GM18870 (cell line): ENCODE data around the gene ADD2.
"Not testable (repeated sequence)": the region's sequence is repeated elsewhere in the genome, so short reads cannot be mapped to it uniquely, and the experiment has no call there.

ENCODE experiments used
- ATAC-seq: cut with Tn5 transposase; IDR thresholded peaks from one replicate; pipeline ENCODE4 v1.9.1; 2021; ENCODE audit warnings: moderate library complexity; ENCODE audit not compliant: unreplicated experiment

ADD2 gene

DNA sequence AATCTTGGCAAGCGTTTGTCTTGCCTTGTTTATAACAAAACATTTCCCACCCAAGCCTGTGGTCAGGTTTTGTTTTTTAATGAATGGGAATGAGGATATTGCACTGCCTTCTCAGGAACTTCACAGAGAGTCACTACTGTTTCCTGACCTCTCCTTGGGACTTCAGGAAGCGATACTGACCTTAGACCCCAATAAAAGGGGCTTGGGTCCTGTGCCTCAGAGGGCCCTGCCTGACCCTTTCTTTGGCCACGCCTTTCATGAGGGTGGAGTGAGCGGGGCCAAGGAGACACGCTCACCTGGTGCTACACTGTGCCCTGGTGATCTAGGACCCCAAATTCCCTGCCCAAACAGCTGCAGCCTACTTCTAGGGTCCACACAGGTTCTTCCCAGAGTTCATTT lies 121.6 kb downstream of the ADD2 start:
- no peak for ATAC-seq

DNA sequence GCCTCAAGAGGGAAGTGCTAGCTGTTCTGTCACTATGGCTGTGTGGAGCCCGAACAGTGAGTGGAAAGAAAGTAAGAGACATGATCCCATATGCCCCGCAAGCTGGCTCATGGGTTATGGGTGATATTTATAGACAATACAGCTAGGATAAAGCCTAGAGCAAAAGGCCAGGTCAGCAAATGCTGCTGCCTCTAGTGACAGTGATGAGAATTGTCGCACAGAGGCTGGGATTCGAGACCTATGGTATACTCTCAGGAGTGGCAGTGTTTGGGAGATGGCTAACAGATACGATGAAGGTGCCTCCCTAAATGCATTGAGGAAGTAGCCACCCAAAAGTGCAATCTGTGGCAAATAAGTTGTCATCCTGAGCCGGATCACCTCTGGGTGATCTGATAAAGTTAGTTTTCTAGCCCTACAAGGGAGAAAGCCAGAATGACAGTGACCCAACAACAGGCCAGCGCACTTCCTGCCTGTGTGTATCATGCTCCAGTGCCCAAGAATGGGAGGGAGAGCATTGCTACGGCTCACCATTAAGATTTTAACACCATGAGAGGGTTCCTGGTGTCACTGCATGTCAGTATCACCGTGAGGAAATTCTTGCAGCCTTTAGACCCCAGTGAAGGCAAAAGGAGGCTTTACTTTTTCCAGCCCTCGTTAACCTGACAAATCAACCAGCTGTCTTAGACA lies 122.1 kb downstream of the ADD2 start:
- no peak for ATAC-seq

DNA sequence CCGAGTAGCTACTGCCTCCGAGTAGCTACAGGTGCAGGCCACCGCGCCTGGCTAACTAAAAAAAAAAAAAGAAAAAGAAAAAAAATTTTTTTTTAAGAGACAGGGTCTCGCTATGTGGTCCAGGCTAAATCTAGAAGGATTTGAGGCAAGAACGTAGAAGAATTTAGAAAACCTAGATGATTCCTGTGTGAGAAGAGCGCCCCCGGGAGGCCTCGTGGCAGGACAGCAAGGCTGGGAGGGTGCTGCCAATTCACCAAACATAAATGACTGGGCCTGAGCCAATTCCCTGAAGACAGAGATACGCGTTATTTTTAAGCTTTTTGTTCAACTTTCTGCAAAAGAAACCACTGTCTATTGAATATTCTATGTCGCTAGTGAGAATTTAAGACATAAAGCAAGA lies 124.3 kb downstream of the ADD2 start:
- no peak for ATAC-seq

DNA sequence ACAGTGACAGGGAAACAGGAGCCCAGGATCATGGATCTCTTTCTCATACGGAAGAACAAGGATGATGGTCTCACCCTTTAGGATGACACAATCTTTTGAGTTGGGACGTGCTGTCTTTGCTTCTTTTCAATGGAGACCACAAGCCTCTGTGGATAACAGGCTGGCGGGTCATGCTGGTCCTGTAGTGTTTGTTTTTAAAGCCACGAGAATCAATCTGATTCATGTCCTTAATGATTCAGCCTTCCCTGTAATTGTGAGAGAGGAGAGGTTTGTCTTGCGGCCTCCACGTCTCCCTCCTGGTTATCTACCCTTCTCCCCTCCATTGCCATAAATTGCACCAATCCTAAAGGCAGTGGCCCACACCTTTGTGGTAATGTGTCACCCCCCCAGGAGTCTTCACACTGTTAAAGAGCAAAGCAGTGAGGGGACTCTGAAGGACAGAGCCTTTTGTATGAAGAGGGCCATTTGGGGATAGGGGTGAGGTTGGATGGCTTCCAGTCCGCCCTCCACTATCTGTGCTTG lies 126.7 kb downstream of the ADD2 start:
- ATAC-seq: no peak

DNA sequence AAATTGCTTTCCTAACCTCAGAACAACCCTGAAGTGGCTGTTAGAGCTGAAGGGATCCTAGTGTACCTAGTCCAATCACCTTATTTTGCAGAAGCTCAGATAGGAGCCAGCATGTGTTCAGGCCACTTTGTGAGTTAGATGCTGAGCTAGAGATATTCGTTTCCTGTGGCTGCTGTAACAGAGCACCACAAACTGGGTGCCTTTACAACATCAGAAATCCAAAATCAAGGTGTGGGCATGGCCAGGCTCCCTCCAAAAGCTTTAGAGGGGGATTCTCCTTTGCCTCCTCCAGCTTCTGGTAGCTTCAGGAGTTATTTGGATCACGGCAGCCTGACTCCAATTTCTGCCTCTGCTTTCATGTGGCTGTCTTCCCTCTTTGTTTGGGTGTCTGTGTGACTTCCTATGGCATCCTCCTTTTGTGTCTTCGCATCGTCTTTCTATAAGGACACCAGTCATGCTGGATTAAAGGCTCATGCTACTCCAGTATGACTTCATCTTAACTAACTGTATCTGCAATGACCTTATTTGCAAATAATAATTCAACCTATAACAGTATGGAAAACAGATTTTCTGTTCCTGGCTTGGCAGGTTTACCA lies 128.1 kb downstream of the ADD2 start:
- ATAC-seq: no peak

DNA sequence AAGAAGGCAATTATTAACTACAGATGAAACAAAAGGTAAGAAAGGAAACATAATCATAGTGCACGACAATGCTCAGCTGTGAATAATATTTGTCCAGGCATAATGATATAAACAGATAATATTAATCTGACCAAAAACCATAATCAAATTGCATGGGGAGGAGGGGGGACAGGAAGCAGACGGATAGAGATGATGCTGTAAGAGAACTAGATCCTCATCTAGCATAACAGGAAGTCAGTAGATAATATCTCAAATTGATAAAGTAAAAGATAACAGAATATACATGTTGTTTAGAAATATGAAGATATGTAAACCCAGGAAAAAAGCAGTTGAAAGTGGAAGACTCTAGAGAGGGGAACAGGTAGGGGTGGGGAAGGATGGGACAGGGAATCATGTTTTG lies 129.4 kb downstream of the ADD2 start:
- no peak for ATAC-seq

DNA sequence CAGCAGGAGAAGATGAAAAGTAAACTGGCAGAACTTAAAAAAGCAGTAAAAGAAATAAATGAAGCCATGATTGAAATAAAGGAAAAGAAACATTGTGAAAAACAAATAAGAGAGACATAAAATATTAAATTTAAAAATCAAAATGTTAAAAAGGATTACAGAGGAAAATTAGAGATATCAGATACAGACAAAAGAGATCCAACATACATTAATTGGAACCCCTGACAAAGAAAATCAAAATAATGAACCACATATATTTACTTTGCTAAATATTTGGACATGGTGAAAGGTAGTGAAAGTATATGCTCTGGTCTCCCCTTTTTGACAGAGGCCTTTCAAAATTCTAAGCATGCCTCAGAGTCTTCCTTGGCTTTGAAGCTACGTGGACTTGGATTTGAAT lies 134.5 kb downstream of the ADD2 start:
- ATAC-seq: no peak

DNA sequence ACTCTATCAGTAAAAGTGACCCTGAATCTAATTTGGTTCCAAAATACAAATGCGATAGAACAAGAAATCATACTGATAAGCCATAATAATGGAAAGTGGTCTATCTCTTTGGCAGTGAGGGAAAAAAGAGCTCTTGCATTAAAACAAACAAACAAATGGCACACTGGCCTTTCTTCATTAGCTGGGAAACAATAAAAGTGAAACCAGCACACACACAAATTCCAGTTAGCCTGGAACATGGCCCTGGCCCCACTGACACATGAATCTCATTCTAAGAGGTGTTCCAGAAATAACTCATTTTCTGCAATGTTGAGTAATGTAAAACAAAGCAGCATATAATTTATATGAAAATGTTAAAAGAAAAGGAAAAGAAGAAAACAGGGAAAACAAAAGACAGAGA lies 135.0 kb downstream of the ADD2 start:
- ATAC-seq: no peak

DNA sequence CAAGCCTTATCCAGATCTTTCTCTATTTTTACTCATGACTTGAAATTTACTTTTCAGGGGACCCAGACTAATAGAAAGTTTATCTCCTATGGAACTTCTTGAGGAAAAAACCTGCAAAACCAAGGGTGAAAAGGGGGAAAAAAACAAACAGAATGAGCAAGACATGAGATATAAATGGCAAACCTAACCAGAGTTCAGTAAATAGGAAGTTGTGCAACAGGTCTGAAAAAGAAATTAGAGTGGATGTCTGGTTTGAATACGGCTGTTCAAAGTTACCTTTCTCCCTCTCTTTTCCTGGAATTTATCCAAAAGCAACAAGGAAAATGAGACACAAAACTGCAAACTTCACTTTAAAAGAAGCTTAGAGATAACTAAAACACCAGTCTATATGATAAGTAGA lies 135.6 kb downstream of the ADD2 start:
- no peak for ATAC-seq

DNA sequence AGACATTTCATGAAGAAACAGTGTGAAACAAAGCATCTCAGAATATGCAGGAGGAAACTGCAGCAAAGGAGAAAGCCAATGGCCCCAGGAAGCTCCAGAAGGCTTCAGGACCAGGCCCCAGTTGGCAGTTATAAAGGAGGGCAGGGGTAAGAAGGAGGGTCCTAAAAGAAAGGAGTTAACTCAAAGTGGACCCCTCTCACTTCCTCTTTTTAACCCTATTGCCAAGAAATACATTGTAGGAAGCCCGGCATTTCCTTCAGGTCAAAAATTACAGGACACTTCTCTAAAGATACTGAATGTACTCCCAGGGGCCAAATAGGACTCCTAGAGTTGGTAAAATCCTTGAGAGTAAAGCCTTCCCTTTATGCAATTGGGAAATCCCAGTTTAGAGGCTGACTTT lies 137.2 kb downstream of the ADD2 start:
- ATAC-seq: no peak

DNA sequence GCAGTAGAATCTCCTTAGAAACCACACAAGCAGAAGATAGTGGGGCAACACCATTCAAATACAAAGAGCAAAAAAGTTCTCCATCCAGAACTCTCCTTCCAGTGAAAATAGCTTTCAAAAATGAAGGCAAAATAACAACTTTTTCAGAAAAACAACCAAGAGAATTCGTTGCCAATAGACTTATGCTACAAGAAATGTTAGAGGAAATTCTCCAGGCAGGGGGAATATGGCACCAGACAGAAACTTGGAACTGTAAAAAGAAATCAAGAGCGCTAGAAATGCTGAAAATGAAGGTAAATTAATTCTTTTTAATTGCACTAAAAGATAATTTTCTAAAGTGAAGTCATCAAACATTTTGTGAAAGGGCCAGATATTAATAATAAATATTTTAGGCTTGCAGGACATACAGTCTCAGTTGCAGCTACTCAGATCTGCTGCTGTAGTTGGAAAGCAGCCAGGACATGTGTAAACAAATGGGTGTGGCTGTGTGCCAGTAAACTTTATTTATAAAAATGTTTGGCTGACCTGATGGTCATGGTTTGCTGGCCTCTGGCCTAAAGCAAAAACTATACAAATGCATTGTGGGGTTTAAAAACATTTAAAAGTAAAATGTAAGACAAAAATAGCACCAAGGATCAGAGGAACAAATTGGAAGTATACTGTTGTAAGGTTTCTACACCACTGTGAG lies 140.6 kb downstream of the ADD2 start:
- no peak for ATAC-seq

DNA sequence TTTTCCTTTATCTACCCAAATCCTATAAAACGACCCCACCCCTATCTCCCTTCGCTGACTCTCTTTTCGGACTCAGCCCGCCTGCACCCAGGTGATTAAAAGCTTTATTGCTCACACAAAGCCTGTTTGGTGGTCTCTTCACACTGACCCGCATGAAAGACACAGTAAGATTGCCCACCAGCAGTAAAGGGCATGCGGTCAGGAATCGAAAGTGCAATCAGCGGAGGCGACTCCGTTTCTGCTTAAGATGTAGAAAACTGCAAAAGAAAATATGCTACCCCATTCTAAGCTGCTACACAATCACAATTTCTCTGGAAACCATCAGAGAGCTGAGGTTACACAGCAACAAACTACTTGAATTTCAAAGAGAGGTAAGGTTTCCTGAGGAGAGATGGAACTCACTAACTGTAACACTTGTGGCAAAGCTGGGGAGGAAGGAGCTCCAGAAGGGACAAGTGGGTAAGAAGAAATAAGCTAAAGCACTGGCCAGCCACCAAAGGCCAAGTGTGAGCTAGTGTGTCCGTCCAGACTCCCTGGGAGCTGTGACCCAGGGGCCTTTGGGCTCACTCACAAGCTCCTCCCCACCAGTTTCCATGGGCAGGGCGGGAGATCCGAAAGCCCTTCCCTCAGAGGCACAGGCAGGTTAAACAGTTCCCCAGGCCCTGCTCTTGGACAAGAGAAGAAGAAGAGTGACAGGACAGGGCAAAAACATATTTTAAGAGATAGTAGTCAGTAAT lies 141.6 kb downstream of the ADD2 start:
- no peak for ATAC-seq

DNA sequence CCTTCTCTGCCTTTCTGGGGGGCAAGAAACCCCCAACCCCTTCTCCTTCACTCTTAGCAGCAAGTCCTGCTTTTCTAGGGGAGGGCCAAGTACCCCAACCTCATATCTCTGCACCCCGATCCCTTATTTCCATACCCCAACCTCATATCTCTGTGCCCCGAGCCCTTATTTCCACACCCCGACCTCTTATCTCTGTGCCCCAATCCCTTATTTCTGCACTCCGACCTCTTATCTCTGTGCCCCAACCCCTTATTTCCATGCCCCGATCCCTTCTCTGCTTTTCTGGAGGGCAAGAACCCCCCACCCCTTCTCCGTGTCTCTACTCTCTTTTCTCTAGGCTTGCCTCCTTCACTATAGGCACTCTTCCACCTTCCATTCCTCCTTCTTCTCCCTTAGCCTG lies 146.5 kb downstream of the ADD2 start:
- not testable (repeated sequence) for ATAC-seq

DNA sequence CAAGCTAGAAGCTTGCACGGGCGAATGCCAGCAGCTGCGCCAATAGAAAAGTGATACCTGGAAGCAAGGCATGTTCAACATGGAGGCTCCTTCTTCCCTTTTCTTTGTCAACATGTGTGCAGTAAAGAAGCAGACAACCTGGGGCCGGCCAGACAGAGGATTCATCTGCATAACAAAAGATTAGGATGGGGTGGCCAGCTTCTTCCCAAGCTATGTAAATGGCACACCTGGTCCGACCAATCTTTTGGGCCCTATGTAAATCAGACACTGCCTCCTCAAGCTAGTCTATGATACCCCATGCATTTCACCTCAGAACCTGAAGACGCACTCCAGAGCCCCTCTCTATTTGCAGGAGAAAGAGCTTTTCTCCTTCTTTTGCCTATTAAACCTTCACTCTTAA lies 148.0 kb downstream of the ADD2 start:
- no peak for ATAC-seq

DNA sequence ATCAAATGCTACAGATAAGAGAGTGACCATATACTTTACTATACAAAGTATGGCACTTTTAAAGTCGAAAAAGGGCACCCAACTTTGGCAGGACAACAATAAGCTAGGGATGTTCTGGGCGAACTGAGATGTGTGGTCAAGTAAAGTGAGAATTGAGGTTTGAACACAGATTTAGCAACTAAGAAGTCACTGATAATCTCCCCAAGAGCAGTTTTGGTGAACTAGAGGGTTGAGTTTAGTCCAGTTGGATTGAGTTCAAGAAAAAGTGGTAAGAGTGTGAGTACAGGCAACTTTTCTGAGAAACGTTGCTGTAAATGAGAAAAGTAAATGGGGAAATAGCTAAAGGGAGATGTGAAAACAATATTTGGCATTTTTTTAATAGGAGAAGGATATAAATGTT lies 148.8 kb downstream of the ADD2 start:
- no peak for ATAC-seq

DNA sequence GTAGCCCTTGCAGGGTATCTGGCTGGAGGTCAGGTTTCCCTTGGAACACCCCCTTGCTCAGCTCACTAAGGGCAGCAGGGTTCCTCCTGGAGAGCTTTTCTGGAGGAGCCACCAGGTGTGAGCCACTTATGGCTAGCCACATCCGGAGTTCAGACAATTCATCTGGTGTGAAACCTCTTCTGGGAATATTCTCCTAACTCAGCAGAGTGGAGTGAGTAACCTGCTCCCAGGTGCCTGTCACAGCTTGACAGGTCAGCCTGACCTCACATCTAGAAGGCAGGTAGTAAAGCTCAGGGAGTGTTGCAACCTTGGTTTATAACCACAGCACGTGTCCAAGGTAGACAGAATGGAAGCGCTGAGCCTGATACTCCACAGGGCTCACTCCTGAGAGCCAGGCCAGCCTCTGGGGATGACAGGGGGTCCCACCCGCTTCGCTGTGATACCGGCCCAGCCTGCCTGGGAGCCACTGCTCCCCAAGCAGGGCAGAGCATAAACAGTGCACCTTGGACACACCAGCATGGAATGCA lies 151.8 kb downstream of the ADD2 start:
- ATAC-seq: no peak

DNA sequence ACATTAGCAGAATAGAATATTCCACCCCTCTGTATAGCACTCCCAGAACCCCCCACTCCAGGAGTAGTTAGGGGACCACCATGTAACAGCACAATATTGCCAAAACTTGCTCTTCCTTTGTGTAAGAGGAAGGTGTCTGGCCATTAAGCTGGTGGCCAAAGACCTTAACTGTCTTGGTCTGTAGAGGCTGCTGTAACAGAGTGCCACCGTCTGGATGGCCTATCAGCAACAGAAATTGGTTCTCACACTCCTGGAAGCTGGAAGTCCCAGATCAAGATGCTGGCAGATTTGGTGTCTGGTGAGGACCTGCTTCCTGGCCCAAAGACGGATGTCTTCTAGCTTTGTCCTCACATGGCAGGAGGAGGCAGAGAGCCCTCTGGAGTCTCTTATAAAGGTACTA lies 152.8 kb downstream of the ADD2 start:
- ATAC-seq: no peak

DNA sequence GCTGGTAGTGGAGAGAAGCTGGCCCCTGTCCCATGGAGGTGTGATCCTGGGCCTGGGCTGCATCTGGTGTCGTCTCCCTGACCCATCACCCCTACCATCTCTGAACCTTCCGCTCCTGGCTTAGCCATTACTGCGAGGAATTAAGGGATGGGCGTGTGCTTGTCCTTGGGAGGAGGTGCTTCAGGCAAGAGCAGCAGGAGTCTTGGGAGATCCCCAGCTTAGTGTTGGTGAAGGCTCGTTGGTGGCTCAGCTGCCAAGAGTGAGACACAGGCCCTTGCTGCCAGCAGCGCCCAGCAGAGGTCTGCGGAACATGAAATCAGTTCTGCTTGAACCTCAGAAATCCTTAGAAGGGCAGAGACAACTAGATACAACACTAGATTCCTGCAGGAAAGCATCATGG lies 154.5 kb downstream of the ADD2 start:
- no peak for ATAC-seq

DNA sequence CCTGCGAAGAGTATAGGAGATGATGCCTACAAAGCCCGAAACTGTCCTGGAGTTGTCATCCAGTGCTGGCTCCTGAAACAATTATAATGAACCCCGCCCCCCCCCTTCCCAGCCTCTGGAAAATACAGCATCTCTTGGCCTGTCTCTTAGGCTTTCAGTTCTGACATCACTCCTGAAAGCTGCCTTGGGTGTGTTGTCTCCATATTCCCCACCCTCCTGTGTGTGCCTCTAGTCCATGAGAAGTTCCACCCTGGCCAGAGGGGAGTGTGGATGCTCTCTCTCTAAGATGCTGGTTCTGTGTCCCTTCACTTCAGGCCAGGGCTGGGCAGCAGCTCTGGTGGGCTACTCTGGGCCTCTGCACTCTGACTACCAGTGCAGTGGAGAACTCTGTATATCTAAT lies 155.4 kb downstream of the ADD2 start:
- no peak for ATAC-seq

DNA sequence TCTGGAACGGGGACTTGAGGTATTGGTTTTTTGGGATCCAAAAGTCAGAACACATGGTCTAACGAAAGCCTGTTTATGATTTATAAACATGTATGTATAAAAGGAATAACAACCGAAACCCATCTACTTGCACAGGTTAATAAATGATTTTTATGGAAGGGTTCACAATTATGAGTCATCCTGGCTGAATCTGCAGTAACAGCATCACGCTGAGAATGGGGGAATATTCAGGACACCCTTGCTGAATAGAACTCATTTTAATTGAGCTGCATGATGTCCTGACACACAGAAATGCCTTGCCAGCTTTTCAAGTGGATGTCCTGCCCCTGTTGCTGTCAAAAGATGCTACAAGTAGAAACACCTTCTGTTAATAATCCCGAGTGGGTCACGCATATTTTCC lies 159.6 kb downstream of the ADD2 start:
- no peak for ATAC-seq

DNA sequence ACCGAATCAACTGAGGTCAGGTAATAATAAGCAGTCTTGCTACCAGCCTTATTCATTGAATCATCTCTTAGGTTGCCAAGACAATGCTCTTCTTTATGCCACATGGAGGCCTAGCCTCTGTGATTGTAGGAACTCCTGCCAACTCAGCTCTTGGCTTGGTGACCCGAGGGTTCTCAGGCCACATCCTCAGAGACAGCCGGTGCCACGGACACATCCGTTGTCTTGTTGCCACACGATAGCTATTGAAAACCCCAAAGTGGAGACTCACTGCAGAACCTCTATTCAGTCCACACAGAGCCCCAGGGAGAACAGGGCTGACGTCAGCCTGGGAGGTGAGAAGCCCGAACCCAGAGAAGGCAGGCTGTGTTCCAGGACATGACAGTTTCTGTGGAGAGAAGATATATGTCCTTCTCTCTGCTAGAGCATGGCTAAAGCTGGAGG lies 160.9 kb downstream of the ADD2 start:
- no peak for ATAC-seq
